Mucosa of stomach (tissue), 1 donor: ENCODE measurements around the gene MYBPC2.
"Not testable (repeated sequence)": the region's sequence is repeated elsewhere in the genome, so short reads cannot be mapped to it uniquely, and the experiment has no call there.

Experiments used
- H3K27me3 ChIP-seq: one replicate; pipeline ENCODE4 v1.7.0; 2013; ENCODE audit warnings: mild to moderate bottlenecking, low read length; ENCODE audit not compliant: control insufficient read depth, insufficient read depth
- H3K36me3 ChIP-seq: one replicate; pipeline ENCODE4 v1.7.0; 2013; ENCODE audit warnings: low read length; ENCODE audit not compliant: control insufficient read depth, insufficient read depth
- H3K4me1 ChIP-seq: one replicate; pipeline ENCODE4 v1.7.0; 2013; ENCODE audit warnings: mild to moderate bottlenecking, low read length; ENCODE audit not compliant: control insufficient read depth, insufficient read depth
- H3K4me3 ChIP-seq: one replicate; pipeline ENCODE4 v1.7.0; 2013; ENCODE audit warnings: low read length
- H3K9ac ChIP-seq: one replicate; pipeline ENCODE4 v1.7.0; 2013; ENCODE audit warnings: mild to moderate bottlenecking, low read length, moderate library complexity
- H3K9me3 ChIP-seq: one replicate; pipeline ENCODE4 v1.7.0; 2013; ENCODE audit warnings: mild to moderate bottlenecking, low read length, moderate library complexity; ENCODE audit not compliant: control insufficient read depth
- donor health status: Pancreatic carcinoma.

The MYBPC2 gene

DNA sequence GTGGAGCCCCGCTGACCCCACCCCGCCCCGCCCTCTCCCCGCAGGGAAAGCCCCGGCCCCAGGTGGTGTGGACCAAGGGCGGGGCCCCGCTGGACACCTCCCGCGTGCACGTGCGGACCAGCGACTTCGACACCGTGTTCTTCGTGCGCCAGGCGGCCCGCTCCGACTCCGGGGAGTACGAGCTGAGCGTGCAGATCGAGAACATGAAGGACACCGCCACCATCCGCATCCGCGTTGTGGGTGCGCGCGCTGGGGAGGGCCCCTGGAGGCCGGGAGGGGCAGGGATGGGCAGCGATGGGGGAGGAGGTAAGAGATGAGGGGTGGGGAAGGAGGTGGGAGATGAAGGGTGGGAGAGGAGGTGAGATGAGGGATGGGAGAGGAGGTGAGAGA is 26.4 kb downstream of the MYBPC2 start:
- Histone ChIP-seq H3K9ac (no peak overlapping the region), H3K4me3 (no peak overlapping the region), H3K4me1 (no peaks in the 10 kb centered on the region), H3K27me3 (peaks cover 37% of the 10 kb centered on the region), H3K9me3 (no peaks in the 10 kb centered on the region), H3K36me3 (no peaks in the 10 kb centered on the region)

DNA sequence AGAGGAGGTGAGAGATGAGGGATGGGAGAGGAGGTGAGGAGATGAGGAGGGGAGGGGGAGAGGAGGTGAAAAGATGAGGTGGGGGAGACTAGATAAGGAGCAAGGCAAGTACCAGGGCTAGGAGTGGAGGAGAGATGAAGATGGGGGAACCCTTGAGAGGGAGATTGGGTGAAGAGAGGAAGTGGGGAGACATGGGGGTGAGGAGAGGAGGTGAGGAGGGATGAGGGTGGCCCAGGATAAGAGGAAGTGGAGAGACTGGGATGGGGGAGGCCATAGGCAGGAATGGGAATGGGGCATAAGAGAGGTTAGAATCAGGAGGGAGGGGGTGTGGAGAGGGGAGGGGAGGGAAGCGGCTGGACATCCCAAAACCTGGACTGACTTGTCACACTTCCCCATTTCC is 26.9 kb downstream of the MYBPC2 start:
- H3K9me3 ChIP-seq: no peaks in the 10 kb centered on the region
- no peak overlapping the region for H3K9ac ChIP-seq
- no peak overlapping the region for H3K4me3 ChIP-seq
- H3K4me1 ChIP-seq: no peaks in the 10 kb centered on the region
- H3K27me3 ChIP-seq: peaks cover 40% of the 10 kb centered on the region
- H3K36me3 ChIP-seq: no peaks in the 10 kb centered on the region

DNA sequence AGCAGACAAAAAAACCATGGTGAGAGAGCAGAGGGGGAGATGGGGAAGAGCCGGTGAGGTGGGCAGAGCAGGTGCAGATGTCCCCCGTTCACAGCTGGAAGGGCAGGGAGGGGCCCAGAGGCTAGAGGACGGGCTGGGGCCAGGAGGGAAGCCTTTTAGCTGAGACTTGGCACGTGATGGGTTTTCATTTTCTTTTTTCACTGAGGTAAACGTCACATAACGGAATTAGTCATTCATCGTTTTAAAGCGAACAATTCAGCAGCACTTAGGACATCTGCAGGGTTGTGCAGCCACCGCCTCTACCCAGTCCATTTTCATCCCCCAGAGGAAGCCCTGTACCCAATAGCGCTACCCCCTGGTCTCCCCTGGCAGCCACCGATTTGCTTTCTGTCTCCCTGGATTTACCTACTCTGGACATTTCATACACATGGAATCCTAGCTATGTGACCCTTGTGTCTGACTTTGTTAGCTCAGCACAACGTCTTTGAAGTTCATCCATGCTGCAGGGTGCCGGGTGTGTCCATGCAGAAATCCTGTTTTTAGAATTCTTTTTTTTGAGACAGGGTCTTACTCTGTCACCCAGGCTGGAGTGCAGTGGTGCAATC is 27.6 kb downstream of the MYBPC2 start:
- Histone ChIP-seq H3K9me3 (no peaks in the 10 kb centered on the region), H3K4me3 (no peak overlapping the region), H3K9ac (no peak overlapping the region), H3K27me3 (peaks cover 40% of the 10 kb centered on the region), H3K4me1 (no peaks in the 10 kb centered on the region), H3K36me3 (no peaks in the 10 kb centered on the region)

DNA sequence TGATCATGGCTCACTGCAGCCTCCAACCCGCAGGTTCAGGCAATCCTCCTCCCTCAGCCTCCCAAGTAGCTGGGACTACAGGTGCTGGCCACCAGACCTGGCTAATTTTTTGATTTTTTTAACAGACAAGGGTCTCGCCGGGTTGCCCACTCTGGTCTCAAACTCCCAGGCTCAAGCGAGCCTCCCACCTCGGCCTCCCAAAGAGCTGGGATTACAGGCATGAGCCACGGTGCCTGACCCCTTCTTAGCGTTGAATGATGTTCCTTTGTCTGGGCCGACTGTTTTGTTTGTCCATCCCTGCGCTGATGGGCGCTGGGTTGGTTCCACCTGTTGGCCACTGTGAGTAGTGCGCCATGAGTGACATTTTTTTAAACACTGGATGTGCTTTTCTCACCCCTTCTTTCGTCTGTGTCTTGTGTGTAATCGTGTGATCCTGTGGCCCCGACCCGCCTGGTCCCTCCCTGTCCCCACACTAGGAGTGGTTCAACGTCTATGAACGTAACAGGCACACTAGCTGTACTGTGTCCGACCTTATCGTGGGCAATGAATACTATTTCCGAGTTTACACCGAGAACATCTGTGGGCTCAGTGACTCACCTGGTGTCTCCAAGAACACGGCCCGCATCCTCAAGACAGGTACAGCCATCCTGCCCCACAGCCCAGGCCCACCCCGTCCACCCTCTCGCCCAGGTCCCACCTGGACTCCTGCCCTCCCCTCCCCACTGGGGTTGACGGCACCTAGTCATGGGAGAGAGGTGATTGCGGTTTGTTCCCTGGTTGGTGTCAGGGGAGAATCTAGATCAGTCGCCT is 28.6 kb downstream of the MYBPC2 start:
- Histone ChIP-seq H3K4me1 (no peaks in the 10 kb centered on the region), H3K9ac (no peak overlapping the region), H3K4me3 (no peak overlapping the region), H3K27me3 (peaks cover 40% of the 10 kb centered on the region), H3K9me3 (no peaks in the 10 kb centered on the region), H3K36me3 (no peaks in the 10 kb centered on the region)

DNA sequence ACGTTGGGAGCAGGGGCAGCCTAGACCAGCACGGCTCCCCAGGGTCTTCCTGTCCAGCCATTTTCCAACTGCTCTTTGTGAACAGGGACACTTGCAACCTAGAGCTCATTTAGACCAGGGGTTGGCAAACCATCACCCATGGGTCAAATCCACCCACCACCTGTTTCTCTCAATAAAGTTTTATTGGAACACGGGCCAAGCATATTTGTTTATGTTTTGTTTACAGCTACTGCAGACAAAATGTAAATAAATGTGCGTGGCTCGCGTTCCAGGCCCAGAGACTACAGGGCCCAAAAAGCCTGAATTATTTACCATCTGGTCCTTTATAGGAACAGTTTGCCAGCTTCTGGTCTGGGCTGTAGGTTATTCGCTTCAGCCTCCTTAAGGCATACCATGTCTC is 30.3 kb downstream of the MYBPC2 start:
- H3K9ac ChIP-seq: no peak overlapping the region
- H3K36me3 ChIP-seq: no peaks in the 10 kb centered on the region
- peaks cover 36% of the 10 kb centered on the region for H3K27me3 ChIP-seq
- H3K4me3 ChIP-seq: no peak overlapping the region
- H3K9me3 ChIP-seq: no peaks in the 10 kb centered on the region
- peaks cover 9% of the 10 kb centered on the region for H3K4me1 ChIP-seq

DNA sequence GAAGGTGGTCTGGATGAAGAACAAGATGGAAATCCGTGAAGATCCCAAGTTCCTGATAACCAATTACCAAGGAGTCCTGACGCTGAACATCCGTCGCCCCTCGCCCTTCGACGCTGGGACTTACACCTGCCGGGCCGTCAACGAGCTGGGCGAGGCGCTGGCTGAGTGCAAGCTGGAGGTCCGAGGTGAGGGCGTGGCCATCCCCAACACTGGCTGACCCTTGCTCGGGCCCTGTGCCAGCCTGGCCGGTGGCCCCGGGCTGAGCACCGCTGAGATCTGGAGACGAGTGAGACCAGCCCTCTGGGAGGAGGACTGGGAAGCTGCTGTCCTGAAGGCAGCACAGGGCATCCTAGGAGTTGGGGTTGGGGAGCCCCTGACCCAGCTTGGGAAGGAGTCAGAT is 31.7 kb downstream of the MYBPC2 start:
- no peak overlapping the region for H3K9ac ChIP-seq
- H3K9me3 ChIP-seq: no peaks in the 10 kb centered on the region
- peaks cover 29% of the 10 kb centered on the region for H3K27me3 ChIP-seq
- no peaks in the 10 kb centered on the region for H3K36me3 ChIP-seq
- H3K4me3 ChIP-seq: no peak overlapping the region
- H3K4me1 ChIP-seq: peaks cover 9% of the 10 kb centered on the region

DNA sequence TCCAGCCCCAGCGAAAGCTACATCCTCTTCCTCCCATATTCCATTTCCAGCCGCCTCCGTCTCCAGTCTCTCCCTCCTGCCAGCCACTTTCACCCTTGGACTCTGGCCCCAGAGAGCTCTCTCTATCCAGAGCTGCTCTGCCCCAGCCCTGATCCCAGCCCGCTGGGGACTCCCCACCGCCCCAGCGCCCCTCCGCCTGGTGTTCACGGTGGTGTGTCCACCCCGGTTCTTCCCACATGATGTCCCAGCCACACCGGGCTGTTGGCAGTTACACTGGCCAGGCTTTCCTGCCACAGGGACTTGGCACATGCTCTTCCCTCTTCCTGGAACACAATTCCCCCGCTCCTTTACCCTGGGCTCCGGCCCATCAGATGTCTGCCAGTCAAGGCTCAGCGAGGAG is 32.3 kb downstream of the MYBPC2 start:
- H3K4me1 ChIP-seq: peaks cover 9% of the 10 kb centered on the region
- no peaks in the 10 kb centered on the region for H3K36me3 ChIP-seq
- H3K27me3 ChIP-seq: peaks cover 23% of the 10 kb centered on the region
- no peak overlapping the region for H3K9ac ChIP-seq
- no peak overlapping the region for H3K4me3 ChIP-seq
- no peaks in the 10 kb centered on the region for H3K9me3 ChIP-seq

DNA sequence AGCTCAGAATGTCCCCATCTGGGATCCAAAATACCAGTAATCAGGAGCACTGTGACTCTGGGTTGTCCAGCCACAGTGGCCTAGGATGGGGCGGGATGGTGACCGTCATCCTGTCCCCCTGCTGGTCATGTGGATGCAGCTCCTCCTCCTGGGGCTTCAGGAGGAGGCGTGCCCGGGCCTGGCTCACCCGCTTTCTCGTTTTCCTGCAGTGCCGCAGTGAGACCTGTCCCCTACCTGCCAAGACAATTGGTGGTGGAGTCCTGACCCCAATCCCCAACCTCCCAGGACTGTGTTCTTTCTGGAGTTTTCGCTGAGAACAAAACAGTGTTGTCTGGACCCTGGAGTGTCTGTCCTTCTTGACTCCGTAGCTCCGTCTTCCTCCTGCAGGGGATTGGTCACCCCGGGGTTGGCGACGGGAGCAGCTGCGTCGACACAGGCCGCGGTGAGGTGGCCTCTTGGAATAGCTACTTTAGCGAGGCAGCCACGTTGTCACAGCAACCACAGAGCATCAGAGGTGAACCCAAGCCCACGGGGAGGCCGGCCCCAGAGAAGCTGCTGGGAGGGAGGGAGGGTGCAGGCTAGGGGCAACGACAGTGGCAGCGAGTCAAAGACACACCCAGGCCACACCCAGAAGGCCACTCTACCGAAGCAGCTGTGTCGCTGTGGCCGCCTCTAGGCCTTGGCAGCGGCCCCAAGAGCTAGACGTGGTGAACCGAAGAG is 33.5 kb downstream of the MYBPC2 start:
- H3K4me3 ChIP-seq: no peak overlapping the region
- no peak overlapping the region for H3K9ac ChIP-seq
- H3K9me3 ChIP-seq: no peaks in the 10 kb centered on the region
- H3K4me1 ChIP-seq: peaks cover 9% of the 10 kb centered on the region
- H3K27me3 ChIP-seq: peaks cover 13% of the 10 kb centered on the region
- no peaks in the 10 kb centered on the region for H3K36me3 ChIP-seq

DNA sequence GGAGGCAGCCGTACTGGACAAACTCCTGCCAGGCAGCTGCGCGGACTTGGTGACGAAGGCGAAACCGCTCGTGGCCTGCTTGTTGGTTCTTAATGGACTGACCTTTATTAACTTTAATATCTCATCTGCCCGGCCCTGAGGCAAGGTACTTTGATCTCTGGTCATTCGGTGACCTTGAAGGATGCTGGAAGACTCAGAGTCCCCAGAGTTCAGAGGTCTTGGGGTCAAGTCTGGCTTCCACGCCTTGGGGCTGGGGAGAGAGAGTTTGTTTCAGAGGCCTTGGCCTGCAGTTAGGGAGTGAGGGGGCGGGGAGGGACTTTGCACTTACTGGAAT is 34.0 kb downstream of the MYBPC2 start:
- no peak overlapping the region for H3K9ac ChIP-seq
- H3K36me3 ChIP-seq: no peaks in the 10 kb centered on the region
- no peak overlapping the region for H3K4me3 ChIP-seq
- H3K9me3 ChIP-seq: no peaks in the 10 kb centered on the region
- peaks cover 8% of the 10 kb centered on the region for H3K27me3 ChIP-seq
- peaks cover 9% of the 10 kb centered on the region for H3K4me1 ChIP-seq

DNA sequence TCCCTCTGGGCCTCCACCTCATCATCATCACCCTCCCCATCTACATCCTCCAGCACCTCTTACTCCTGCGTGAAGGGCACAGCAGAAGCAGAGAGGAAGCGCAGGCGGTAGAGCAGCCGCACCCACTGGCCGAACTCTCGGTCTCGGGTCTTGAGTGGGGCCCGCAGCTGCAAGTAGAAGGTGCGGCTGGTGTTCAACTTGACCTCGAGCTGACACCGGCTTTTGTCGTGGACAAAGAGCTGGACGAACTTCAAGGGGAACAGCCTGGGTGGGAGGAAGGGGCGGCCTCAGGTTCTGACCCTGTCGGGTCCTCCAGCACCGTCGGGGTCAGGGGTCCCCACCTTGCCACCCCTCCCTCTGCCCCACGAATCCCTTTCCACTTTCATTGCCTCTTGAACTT is 34.9 kb downstream of the MYBPC2 start:
- Histone ChIP-seq H3K9ac (no peak overlapping the region), H3K36me3 (no peaks in the 10 kb centered on the region), H3K4me1 (peaks cover 9% of the 10 kb centered on the region), H3K27me3 (peaks cover 6% of the 10 kb centered on the region), H3K4me3 (no peak overlapping the region), H3K9me3 (no peaks in the 10 kb centered on the region)

DNA sequence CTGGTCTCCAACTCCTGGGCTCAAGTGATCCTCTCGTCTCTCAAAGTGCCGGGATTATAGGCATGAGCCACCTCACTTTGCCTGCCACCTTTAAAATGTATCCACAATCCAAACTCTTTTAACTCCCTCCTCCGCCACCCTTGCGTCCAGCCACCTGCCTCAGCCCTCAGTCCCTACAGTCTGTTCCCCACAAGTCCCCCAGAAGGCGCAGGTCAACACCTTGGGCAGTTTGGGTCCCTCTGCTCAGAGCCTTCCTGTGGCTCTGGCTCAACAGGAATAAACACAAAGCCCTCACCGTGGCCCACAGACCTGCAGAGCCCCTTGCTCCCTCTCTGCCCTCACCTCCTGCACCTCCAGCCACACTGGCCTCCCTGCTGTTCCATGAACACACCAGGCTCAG is 36.1 kb downstream of the MYBPC2 start:
- H3K9ac ChIP-seq: no peak overlapping the region
- H3K4me3 ChIP-seq: no peak overlapping the region
- no peaks in the 10 kb centered on the region for H3K9me3 ChIP-seq
- H3K4me1 ChIP-seq: peaks cover 9% of the 10 kb centered on the region
- peaks cover 6% of the 10 kb centered on the region for H3K27me3 ChIP-seq
- no peaks in the 10 kb centered on the region for H3K36me3 ChIP-seq

DNA sequence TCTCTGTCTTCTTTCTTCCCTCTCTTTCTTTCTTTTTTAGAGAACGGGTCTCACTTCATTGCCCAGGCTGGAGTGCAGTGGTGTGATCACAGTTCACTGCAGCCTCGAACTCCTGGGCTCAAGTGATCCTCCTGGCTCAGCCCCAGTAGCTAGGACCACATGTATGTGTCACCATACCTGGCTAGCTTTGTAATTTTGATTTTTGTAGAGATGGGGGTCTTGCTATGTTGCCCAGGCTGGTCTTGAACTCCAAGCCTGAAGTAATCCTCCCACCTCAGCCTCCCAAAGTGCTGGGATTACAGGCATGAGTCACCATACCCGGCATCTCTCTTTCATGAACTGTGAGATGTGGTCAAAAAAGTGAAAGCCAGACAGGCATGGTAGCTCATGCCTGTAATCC is 40.6 kb downstream of the MYBPC2 start:
- H3K27me3 ChIP-seq, H3K4me1 ChIP-seq, H3K36me3 ChIP-seq, H3K4me3 ChIP-seq, H3K9ac ChIP-seq, H3K9me3 ChIP-seq: not testable (repeated sequence)
